NCI-H2171 treated with DMSO at 0.1 percent for 48 hours (cell line): Measurements from ENCODE around the gene CHMP3.
"Not testable (repeated sequence)": the region's sequence is repeated elsewhere in the genome, so short reads cannot be mapped to it uniquely, and the experiment has no call there.

Experiments used
- DNase-seq: peaks from one replicate; lab custom pipeline; 2025; lab: John Stamatoyannopoulos, UW

CHMP3 gene

DNA sequence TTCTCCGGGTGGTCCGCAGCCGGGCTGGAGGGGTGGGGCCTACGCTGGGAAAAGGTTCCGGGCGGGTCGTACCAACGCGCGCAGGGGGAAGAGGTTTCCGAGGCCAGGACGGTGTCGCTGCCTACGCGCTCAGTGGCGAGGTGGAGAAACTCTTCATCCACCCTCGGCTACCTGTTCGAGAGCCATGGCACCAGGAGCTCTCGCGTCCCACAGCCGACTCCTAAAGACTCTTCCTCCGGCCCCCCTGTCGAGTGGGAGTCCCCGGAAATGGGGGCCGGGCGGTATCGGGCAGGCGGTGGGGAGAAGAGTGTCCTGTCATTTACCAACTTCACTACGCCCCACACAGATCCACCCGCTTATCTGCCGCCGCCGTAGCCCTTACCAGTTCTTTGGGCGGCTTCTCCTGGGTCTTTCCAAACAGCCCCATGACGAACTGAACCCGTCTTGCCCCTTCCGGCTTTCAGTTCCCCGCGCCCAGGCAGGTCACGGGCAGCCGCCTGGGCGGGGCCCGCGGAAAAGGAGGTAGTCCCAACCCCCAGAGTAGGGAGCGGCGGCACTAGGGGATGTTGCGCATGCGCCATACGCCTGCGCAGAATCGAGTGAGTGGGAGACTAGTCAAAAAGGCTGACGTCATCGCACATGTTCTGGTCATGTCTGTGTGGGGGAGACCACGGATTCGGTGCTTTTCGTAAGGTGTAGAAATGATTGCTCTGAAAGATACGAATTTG lies at the start of gene CHMP3:
Gene CHMP3, minus strand, starts transcription at position 522 of the 728 bp plus-strand sequence. Its CDS starts 95 bp downstream, at position 427.
- DNase-seq = peak; percentile 96

DNA sequence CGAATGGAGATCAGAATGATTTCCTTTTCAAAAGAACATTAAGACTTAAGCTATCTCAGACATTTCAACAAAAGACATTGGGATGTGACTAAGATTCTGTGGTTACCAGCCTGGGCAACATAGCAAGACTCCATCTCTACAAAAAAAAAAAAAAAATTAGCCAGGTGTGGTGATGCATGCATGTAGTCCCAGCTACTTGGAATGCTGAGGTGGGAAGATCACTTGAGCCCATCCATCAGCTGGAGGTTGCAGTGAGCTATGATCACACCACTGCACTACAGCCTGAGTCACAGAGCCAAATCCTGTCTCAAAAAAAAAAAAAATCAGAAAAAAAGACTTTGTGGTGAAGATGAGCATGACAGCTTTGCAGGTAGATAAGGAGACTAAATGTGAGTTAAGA lies 47.6 kb upstream of the CHMP3 start:
- DNase-seq = no peak

DNA sequence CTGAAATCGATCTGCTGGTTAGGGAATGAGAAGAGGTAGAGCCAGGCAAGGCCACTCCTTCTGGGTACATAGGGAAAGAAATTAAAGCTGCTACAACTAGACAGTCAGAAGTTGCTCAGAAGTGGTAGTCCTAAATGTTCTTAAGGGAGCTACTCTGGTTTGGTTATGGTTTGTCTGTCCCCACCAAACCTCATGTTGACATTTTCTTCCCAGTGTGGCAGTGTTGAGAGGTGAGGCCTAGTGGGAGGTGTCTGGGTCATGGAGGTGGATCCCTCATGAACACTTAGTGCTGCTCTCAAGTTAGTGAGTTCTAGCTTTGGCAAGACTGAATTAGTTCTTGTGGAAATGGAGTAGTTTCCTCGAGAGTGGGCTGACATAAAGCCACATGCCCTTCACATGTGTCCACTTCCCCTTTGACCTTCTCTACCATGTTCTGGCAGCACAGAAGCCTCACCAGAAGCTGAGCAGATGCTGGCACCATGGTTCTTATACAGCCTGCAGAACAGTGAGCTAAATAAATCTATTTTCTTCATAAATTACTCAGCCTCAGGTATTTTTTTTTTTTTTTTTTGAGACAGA lies 45.7 kb upstream of the CHMP3 start:
- DNase-seq = no peak

- no peak for DNase-seq
Observed at GRCh38 chr2:86603905-86604304, 40.7 kb upstream of the CHMP3 start.

GRCh38 chr2:86598966-86599365 lies 35.7 kb upstream of the CHMP3 start:
- DNase-seq = no peak

DNA sequence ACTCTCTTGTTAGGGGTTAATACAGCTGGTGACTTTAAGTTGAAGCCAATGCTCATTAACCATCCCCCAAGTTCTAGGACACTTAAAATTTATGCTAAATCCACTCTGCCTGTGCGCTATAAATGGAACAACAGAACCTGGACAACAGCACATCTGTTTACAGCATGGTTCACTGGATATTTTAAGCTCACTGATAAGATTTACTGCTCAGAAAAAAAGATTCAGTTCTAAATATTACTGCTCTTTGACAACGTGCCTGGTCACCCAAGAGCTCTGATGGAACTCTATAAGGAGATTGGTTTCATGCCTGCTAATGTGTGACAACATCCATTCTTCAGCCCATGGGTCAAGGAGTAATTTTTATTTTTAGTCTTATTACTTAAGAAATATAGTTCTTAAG lies 32.9 kb upstream of the CHMP3 start:
- no peak for DNase-seq

DNA sequence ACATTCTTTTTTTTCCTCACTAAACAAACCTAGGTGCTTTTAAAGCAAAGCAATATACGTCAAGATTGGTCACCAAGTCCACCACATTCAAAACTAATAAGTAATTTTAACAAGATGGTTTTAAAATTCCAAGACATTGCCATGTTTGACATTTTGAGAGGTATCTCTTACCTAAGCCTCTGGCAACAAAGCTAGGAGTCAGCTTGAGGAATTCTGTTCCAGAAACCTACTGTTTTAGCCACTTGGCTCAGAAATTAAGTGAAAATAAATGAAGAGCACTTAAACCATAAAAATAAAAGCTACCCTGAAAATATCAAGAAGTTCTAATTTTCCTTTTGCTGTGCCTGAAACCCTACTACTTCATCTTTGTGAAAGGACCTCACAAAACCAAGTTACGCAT lies 30.0 kb upstream of the CHMP3 start:
- no peak for DNase-seq

DNA sequence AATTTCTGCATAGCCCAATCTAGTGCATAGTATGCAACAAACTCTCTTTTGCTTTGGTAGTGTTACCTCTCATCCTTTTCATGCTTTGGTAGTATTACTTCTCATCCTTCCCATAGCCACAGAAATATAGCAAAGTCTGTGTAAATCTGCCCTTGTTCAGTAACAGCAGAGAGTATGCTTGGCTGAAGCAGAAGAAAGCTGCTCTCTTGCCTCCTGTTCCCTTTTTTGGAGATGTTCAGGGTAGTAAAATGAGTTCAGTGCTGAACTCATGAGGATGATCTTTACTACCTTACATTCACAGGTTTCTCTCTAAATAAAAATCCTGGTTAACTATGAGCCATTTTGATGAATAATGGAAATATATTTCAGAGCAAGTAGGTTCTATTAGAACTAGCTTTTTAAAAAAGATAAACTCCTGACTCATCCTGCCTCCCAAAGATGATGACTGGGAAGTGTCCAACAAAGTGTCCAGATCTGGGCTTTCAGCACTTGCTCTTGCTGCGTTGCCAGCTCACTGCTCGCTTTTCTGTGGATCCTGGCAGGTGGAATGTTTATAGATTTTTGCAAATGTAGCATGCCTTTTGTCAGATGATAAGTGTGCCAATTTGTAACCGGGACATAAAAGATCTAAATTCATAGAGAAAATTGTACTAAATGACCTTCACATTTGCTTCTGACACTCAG lies 29.4 kb upstream of the CHMP3 start:
- DNase-seq = no peak

DNA sequence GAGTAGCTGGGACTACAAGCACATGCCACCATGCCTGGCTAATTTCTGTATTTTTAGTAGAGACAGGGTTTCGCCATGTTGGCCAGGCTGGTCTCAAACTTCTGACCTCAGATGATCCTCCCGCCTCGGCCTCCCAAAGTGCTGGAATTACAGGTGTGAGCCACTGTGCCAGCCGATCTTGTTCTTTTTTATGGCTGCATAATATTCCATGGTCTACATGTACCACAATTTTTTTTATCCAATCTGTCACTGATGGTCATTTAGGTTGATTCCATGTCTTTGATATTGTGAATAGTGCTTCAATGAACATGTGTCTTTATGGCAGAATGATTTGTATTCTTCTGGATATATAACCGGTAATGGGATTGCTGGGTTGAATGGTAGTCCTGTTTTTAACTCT lies 26.5 kb upstream of the CHMP3 start:
- not testable (repeated sequence) for DNase-seq

- DNase-seq = no peak
Observed at GRCh38 chr2:86584151-86584913, 21.1 kb upstream of the CHMP3 start.

- no peak for DNase-seq
Observed at GRCh38 chr2:86580560-86580959, 17.3 kb upstream of the CHMP3 start.

DNA sequence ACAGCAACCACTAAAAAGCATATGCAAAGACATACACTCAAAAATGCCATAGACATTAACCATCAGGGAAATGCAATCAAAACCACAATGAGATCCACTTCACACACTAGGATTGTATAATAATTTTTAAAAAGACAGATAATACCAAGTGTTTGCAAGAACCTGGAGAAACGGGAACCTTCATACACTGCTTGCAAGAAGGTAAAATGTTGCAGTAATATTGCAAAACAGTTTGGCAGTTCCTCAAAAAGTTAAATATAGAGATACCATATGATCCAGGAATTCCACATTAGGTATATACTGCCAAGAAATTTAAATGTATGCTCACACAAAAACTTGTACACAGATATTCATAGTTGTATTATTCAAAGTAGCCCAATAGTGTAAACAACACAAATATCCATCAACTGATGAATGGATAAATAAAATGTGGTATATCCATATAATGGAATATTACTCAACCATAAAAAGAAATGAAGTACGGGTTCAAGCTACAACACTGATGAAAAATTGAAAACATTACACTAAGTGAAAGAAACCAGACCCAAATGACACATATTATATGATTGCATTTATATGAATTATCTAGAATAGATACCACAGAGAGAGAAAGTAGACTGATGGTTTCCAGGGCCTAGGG lies 14.7 kb upstream of the CHMP3 start:
- DNase-seq = no peak

- no peak for DNase-seq
Observed at GRCh38 chr2:86570059-86570458, 6.8 kb upstream of the CHMP3 start.

GRCh38 chr2:86566821-86567190 lies 3.6 kb upstream of the CHMP3 start:
- no peak for DNase-seq

DNA sequence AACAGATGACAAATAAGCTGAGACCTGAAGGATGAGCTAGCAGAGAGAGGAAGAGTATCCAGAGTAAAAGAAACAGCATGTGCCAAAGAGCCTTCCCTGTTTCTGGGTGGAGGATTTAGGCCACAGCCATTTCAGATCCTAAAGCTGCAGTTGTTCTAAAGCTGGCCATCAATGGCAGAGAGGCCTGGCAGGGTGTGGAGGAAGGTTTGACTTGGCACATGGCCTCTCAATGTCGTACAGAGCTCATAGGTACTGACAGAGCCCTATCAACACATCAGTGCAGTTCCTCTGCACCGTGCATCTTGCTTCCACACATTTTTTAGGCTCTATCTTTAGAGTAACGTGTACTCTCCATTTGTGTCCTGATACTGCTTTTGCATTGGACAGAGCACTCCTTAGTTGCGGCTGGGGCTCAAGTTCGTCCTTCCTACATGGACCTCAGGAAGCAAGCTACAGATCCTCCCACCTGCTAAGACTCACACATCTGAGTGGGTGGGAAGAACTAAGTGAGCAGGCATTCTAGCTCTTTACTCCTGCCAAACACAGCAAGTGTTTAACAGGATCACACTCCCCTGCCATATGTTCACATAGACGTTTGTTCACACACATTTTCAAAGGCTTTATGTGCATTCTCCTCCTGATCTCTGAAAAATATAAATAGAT lies 3.0 kb upstream of the CHMP3 start:
- peak; percentile 54 for DNase-seq

DNA sequence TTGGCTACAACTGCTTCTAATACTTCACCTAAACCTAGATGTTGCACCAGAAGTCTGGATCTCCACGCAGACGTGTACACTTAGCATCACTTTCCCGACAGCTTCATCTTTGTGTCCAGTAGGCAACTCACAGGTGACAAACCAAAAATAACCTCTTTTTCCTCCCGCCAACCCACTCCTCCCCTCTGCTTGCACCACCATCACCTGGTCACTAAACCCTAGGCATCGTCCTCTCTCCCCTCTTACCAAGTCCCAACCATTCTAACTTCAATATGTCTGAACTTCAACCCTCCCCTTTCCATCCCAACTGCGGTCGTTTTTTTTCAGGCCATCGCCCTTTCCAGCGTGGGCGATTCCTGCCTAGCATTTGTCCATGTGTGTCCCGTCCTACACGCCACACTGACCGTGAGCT lies 413 bp upstream of the CHMP3 start:
- DNase-seq = no peak

GRCh38 chr2:86562485-86562921 lies 740 bp downstream of the CHMP3 start:
- DNase-seq = peak; percentile 26

GRCh38 chr2:86557836-86558235 lies 5.4 kb downstream of the CHMP3 start:
- no peak for DNase-seq

- DNase-seq = no peak
Observed at GRCh38 chr2:86556508-86556907, 6.7 kb downstream of the CHMP3 start.

DNA sequence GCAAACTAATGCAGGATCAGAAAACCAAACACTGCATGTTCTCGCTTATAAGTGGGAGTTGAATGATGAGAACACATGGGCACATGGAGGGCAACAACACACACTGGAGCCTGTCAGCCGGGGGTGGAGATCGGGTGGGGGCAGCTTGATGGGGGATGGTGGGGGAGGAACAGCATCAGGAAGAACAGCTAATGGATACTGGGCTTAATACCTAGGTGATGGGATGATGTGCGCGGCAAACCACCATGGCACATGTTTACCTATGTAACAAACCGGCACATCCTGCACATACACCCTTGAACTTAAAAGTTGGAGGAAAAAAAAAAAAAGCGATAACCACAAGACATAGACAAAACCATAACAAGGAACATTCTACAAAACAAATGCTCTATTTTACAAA lies 10.4 kb downstream of the CHMP3 start:
- no peak for DNase-seq

GRCh38 chr2:86549963-86550725 lies 13.1 kb downstream of the CHMP3 start:
- DNase-seq = not testable (repeated sequence)
